Mononuclear cell (primary cell): ENCODE data around the gene RPP25L. TPM values are rescaled to one million over a fixed set of nuclear protein-coding genes. Genes with fewer than 3 reads are reported as not detected.

Experiments
- H3K27me3 ChIP-seq: 2 replicates; pipeline ENCODE4 v1.6.0; 2011; ENCODE audit warnings: low read length, control low read depth; ENCODE audit not compliant: insufficient read depth
- H3K4me1 ChIP-seq: 2 replicates; pipeline ENCODE4 v1.5.1; 2011; ENCODE audit warnings: mild to moderate bottlenecking, low read length, control low read depth; ENCODE audit not compliant: insufficient read depth
- H3K4me3 ChIP-seq: 2 replicates; pipeline ENCODE4 v1.5.1; 2011; ENCODE audit warnings: mild to moderate bottlenecking, low read length, moderate library complexity
- H3K9me3 ChIP-seq: 2 replicates; pipeline ENCODE4 v1.5.1; 2011; ENCODE audit warnings: low read depth, mild to moderate bottlenecking, control low read depth, low read length
- total RNA-seq: library from RNA; depleted of rRNA; stranded (reverse); fragments of >200 nt; gene quantifications from one replicate; pipeline ENCODE4 v1.2.3, GENCODE V29; 2012

Gene RPP25L
- total RNA-seq, 1 donor = 6.1 TPM

DNA sequence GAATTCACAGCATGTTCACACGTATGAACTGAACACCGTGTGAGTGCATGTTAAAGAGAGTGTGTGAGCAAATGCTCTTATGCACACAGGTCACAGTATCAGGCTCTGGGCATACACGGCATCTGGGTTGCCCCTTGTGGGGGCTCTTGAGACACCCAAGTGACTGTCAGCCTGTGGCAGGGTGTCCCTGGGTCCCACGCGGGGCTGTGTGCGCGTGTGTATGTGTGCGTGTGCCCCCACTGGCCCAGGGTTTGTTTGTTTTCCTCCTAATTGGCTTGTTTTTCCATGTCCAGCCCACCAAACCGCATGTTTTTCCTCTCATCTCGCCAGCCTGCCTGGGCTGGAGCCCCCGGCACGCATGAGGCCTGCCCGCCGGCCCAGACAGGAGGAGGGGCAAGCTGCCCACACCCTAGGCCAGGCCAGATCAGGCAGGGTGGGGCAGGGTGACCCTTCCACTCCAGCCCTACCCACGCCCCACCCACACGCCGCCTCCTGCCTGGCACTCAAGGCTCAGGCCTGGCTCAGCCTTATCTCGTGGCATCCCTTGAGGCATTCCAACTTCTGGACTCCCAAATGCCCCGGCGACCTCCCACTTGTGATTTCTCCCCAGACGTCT is 51.2 kb downstream of the RPP25L start:
- Histone ChIP-seq H3K9me3 (no peaks in the 10 kb centered on the region), H3K4me1 (no peaks in the 10 kb centered on the region), H3K4me3 (no peak overlapping the region), H3K27me3 (no peaks in the 10 kb centered on the region)

Other genes with a start within 250 kb of the RPP25L start
- 0.10 TPM for gene MYORG, start 235.2 kb downstream of the RPP25L start, total RNA-seq
- gene FAM219A, start 153.5 kb downstream of the RPP25L start, total RNA-seq = 2.0 TPM
- gene DNAI1, start 153.3 kb downstream of the RPP25L start, total RNA-seq = not detected
- gene ENHO, start 89.1 kb downstream of the RPP25L start, total RNA-seq = 0.63 TPM
- not detected for gene CNTFR, start 22.4 kb downstream of the RPP25L start, total RNA-seq
- 43.6 TPM for gene DCTN3, start 8.4 kb upstream of the RPP25L start, total RNA-seq
- gene ARID3C, start 17.0 kb upstream of the RPP25L start, total RNA-seq = not detected
- gene SIGMAR1, start 25.7 kb upstream of the RPP25L start, total RNA-seq = 15.6 TPM
- 46.4 TPM for gene GALT, start 34.6 kb upstream of the RPP25L start, total RNA-seq
- 17.8 TPM for gene IL11RA, start 40.1 kb upstream of the RPP25L start, total RNA-seq
- 0.21 TPM for gene CCL27, start 50.6 kb upstream of the RPP25L start, total RNA-seq
- gene CCL19, start 79.2 kb upstream of the RPP25L start, total RNA-seq = not detected
- not detected for gene CCL21, start 98.0 kb upstream of the RPP25L start, total RNA-seq